Neural crest cell (in vitro differentiated cells): Measurements from ENCODE around the gene CDH1. TPM values are rescaled to one million over a fixed set of nuclear protein-coding genes. Genes with fewer than 3 reads are reported as not detected.

ENCODE experiments used
- DNase-seq: peaks from one replicate; pipeline ENCODE4 v3.0.0; 2021; ENCODE audit warnings: low read depth, mixed read lengths, low spot score
- H3K27ac Mint-ChIP-seq: one replicate; pipeline ENCODE4 v1.8.0; 2021; ENCODE audit warnings: mild to moderate bottlenecking, mixed read lengths; ENCODE audit not compliant: unreplicated experiment
- H3K27me3 Mint-ChIP-seq: 2 replicates; pipeline ENCODE4 v1.8.0; 2021; ENCODE audit warnings: low read depth, mild to moderate bottlenecking, mixed read lengths
- H3K36me3 Mint-ChIP-seq: 2 replicates; pipeline ENCODE4 v1.8.0; 2021; ENCODE audit warnings: low read depth, mild to moderate bottlenecking, mixed read lengths
- H3K4me1 Mint-ChIP-seq: 2 replicates; pipeline ENCODE4 v1.8.0; 2021; ENCODE audit warnings: mixed read lengths
- H3K4me3 Mint-ChIP-seq: one replicate; pipeline ENCODE4 v1.8.0; 2021; ENCODE audit warnings: mild to moderate bottlenecking, mixed read lengths
- H3K9me3 Mint-ChIP-seq: 2 replicates; pipeline ENCODE4 v1.8.0; 2021; ENCODE audit warnings: mixed read lengths
- total RNA-seq: library from RNA; stranded (reverse); gene quantifications from 2 replicates; pipeline ENCODE4 v1.2.1, GENCODE V29; 2021
- TF ChIP-seq, protein P1 (sequence below): fragments of 200-600 bp; sonication (generic); conservative IDR thresholded peaks from 2 replicates; pipeline ENCODE4 v1.5.0; 2021; ENCODE audit warnings: antibody characterized with exemption, mild to moderate bottlenecking

Gene CDH1
- total RNA-seq, 1 donor from 2014 or later, result 1.1 TPM

DNA sequence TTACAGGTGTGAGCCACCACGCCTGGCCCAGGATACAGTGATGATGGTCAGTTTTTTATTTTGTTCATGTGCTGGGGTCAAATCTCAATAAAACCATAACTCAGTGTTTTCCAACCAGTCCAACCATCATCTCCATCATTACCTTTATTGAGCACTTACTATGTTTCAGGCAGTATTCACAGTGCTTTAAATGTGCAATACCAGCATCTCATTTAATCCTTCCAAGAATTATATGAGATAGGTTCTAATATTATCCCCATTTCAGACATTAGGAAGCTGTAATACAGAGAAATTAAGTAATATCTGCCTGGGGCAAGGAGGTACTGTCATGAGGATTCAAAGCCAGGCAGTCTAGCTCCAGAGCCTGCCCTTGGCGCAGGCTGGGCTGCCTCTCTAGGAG is 69.3 kb downstream of the CDH1 start:
- no peak overlapping the region for H3K4me3 Mint-ChIP-seq
- H3K9me3 Mint-ChIP-seq, result no peaks in the 10 kb centered on the region
- TF ChIP-seq, protein P1, sequence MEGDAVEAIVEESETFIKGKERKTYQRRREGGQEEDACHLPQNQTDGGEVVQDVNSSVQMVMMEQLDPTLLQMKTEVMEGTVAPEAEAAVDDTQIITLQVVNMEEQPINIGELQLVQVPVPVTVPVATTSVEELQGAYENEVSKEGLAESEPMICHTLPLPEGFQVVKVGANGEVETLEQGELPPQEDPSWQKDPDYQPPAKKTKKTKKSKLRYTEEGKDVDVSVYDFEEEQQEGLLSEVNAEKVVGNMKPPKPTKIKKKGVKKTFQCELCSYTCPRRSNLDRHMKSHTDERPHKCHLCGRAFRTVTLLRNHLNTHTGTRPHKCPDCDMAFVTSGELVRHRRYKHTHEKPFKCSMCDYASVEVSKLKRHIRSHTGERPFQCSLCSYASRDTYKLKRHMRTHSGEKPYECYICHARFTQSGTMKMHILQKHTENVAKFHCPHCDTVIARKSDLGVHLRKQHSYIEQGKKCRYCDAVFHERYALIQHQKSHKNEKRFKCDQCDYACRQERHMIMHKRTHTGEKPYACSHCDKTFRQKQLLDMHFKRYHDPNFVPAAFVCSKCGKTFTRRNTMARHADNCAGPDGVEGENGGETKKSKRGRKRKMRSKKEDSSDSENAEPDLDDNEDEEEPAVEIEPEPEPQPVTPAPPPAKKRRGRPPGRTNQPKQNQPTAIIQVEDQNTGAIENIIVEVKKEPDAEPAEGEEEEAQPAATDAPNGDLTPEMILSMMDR, result no peak
- peaks cover 1% of the 10 kb centered on the region for H3K4me1 Mint-ChIP-seq
- H3K27ac Mint-ChIP-seq, result no peak overlapping the region
- no peak for DNase-seq
- no peaks in the 10 kb centered on the region for H3K36me3 Mint-ChIP-seq
- H3K27me3 Mint-ChIP-seq, result no peaks in the 10 kb centered on the region

DNA sequence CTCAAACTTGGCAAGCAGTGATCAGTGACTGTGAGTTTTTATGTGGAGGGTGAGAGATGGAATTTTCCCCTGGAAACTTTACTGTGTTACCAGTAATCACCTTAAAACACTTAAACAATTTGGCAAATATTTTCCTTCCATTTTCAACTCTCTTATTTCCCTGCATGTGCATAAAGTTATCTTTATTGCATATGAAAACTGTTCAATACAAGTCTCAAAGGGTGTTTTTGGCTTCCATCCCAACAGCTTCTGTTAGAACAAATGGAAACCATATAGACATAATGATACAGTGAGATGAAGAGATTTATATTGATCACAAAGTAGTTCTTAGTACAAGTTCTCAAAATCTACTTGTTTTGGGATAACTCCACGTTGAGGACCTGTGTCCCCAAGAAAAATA is 69.9 kb downstream of the CDH1 start:
- Mint-ChIP-seq H3K36me3 (no peaks in the 10 kb centered on the region), H3K27ac (no peak overlapping the region), H3K9me3 (no peaks in the 10 kb centered on the region), H3K27me3 (no peaks in the 10 kb centered on the region), H3K4me3 (no peak overlapping the region), H3K4me1 (peaks cover 5% of the 10 kb centered on the region)
- DNase-seq, result no peak
- TF ChIP-seq, protein P1, result no peak

DNA sequence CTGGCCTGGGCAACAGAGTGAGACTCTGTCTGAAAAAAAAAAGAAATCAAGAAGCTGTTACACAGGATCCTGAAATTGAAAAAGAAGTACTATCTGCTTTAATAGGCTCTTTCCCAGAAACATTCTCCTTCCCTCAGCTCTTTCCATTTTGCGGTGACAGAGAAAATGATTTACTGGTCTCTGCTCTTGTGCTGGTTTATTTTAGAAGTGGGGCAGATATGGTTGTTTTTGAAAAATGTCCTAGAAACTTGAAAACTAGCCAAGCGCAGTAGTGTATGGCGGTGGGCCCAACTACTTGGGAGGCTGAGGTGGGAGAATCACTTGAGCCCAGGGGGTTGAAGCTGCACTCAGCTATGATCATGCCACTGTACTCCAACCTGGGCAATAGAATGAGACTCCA is 77.4 kb downstream of the CDH1 start:
- TF ChIP-seq, protein P1, result no peak
- H3K4me3 Mint-ChIP-seq, result no peak overlapping the region
- H3K36me3 Mint-ChIP-seq, result no peaks in the 10 kb centered on the region

DNA sequence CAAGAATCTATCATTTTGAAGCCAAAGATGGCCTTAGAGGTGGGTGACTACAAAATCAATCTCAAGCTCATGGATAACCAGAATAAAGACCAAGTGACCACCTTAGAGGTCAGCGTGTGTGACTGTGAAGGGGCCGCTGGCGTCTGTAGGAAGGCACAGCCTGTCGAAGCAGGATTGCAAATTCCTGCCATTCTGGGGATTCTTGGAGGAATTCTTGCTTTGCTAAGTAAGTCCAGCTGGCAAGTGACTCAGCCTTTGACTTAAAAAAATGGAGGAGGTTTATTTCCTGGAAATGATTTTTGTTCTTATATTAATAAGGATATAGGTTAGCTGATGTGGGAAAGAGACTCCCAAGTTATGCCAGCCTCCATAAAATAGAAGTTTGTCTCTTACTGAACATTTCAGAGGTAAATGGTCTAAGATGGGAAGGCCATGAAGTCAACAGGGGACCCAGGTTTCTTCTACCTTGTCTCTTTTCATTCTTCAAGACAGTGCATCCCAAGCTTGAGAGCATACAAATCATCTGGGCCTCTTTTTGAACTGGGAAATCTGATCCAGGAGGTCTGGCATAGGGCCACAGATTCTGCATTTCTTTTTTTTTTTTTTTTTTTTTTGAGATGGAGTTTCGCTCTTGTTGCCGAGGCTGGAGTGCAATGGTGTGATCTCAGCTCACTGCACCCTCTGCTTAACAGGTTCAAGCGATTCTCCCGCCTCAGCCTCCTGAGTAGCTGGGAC is 86.5 kb downstream of the CDH1 start:
- H3K27me3 Mint-ChIP-seq, result peaks cover 2% of the 10 kb centered on the region
- no peak for DNase-seq

More for the DNA sequence above, 77.4 kb downstream of the CDH1 start:
- Mint-ChIP-seq H3K27me3 (no peaks in the 10 kb centered on the region), H3K27ac (no peak overlapping the region), H3K9me3 (no peaks in the 10 kb centered on the region), H3K4me1 (peaks cover 17% of the 10 kb centered on the region)
- DNase-seq, result no peak

DNA sequence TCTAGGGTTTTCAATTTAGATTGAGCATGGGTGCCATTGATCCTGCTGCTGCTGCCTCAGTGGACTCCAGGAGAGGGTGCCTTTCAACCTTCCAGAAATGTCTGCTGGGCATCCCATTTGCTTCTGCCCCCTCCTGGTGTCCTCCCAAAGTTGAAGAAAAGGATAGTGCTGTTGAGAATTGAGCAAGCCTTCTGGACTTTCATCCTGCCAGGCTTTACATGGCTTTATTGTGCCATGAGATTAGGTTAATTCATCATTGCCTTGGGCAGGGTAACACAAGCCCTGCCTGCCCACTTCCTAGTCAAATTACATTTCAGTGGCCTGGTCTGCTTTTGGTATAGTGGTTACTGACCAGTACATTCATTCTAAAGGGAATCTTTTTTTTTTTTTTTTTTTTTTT is 88.3 kb downstream of the CDH1 start:
- Mint-ChIP-seq H3K4me1 (no peaks in the 10 kb centered on the region), H3K4me3 (no peak overlapping the region), H3K27me3 (peaks cover 2% of the 10 kb centered on the region), H3K36me3 (no peaks in the 10 kb centered on the region), H3K27ac (no peak overlapping the region), H3K9me3 (peaks cover 11% of the 10 kb centered on the region)
- no peak for DNase-seq
- TF ChIP-seq, protein P1, result no peak

More for the DNA sequence above, 86.5 kb downstream of the CDH1 start:
- Mint-ChIP-seq H3K27ac (no peak overlapping the region), H3K9me3 (peaks cover 11% of the 10 kb centered on the region), H3K4me1 (no peaks in the 10 kb centered on the region), H3K36me3 (no peaks in the 10 kb centered on the region), H3K4me3 (no peak overlapping the region)
- TF ChIP-seq, protein P1, result no peak
